GM12878 (cell line): Measurements from ENCODE around the gene RAD51B. TPM values are rescaled to one million over a fixed set of nuclear protein-coding genes. Genes with fewer than 3 reads are reported as not detected.

Source experiments
- ATAC-seq: fragments of 200-7000 bp; cut with Tn5 transposase; 3 replicates; pipeline ENCODE4 v1.9.1; 2020; ENCODE audit warnings: mild to moderate bottlenecking, moderate library complexity
- BruUV-seq: library from RNA; stranded (reverse); fragments of 400-500 nt; replicated peaks from 2 replicates; lab custom pipeline; 2021; lab: Mats Ljungman, UMichigan
- CTCF ChIA-PET: fragments of 300-600 bp; sonication (Branson Sonifier 250); formaldehyde crosslinking; extraction: SDS; loops from one replicate; lab custom pipeline; 2021; ENCODE audit warnings: inconsistent platforms; lab: Yijun Ruan, JAX
- POLR2A ChIA-PET: fragments of 350-600 bp; formaldehyde crosslinking; extraction: SDS; loops from one replicate; lab custom pipeline; 2021; ENCODE audit warnings: inconsistent platforms; lab: Charles Lee
- RAD21 ChIA-PET: fragments of 300-600 bp; sonication (Branson Sonifier 250); formaldehyde crosslinking; loops from one replicate; lab custom pipeline; 2023; ENCODE audit warnings: antibody characterized with exemption; ENCODE audit not compliant: unreplicated experiment; lab: Charles Lee
- SMC1A ChIA-PET: fragments of 300-600 bp; sonication (Branson Sonifier 250); formaldehyde crosslinking; loops from one replicate; lab custom pipeline; 2023; ENCODE audit not compliant: unreplicated experiment, uncharacterized antibody; lab: Charles Lee
- DNase-seq: peaks from one replicate; pipeline ENCODE4 v3.0.0-alpha.2; 2011; ENCODE audit warnings: low read depth, low spot score
- FAIRE-seq: peaks from 3 replicates; lab custom pipeline; 2011; peaks lifted over from hg19 to GRCh38; lab: Jason Lieb, UNC
- H2AFZ ChIP-seq: 2 replicates; pipeline ENCODE4 v1.6.0; 2011; ENCODE audit warnings: low read depth, low read length, control low read depth; ENCODE audit not compliant: control insufficient read depth
- H3K27ac ChIP-seq: 2 replicates; pipeline ENCODE4 v1.5.1; 2011; ENCODE audit warnings: control low read depth; ENCODE audit not compliant: control insufficient read depth, insufficient read depth
- H3K27me3 ChIP-seq, 2 experiments: replicated peaks in 1 of 2; 2 replicates each; pipeline versions ENCODE4 v1.6.0 to v1.6.1; 2011; ENCODE audit warnings: low read length in 1 of 2; ENCODE audit not compliant: control insufficient read depth in 2 of 2, insufficient read depth in 2 of 2
- H3K36me3 ChIP-seq, 2 experiments: 2 replicates each; pipeline ENCODE4 v1.5.1; 2011; ENCODE audit warnings: low read length in 1 of 2; ENCODE audit not compliant: control insufficient read depth in 2 of 2, insufficient read depth in 2 of 2
- H3K4me1 ChIP-seq: 2 replicates; pipeline ENCODE4 v1.6.1; 2011; ENCODE audit warnings: mild to moderate bottlenecking, low read length, moderate library complexity, mixed read lengths; ENCODE audit not compliant: control insufficient read depth, insufficient read depth
- H3K4me2 ChIP-seq: 2 replicates; pipeline ENCODE4 v1.6.0; 2011; ENCODE audit warnings: control low read depth; ENCODE audit not compliant: control insufficient read depth, insufficient read depth
- H3K4me3 ChIP-seq: fragments of 200-600 bp; sonication (generic); 2 replicates; pipeline ENCODE4 v1.5.1; 2016
- H3K79me2 ChIP-seq: 2 replicates; pipeline ENCODE4 v1.6.0; 2011; ENCODE audit warnings: low read length; ENCODE audit not compliant: control insufficient read depth, insufficient read depth
- H3K9ac ChIP-seq: 2 replicates; pipeline ENCODE4 v1.8.0; 2011; ENCODE audit warnings: low read length, control low read depth, mixed read lengths; ENCODE audit not compliant: control insufficient read depth, insufficient read depth
- H3K9me3 ChIP-seq: replicated peaks from 3 replicates; pipeline ENCODE4 v1.5.1; 2011; ENCODE audit warnings: mild to moderate bottlenecking, low read length; ENCODE audit not compliant: control insufficient read depth, insufficient read depth
- H4K20me1 ChIP-seq: 2 replicates; pipeline ENCODE4 v1.6.0; 2011; ENCODE audit not compliant: control insufficient read depth, insufficient read depth
- E4F1 ChIP-seq: fragments of 450-650 bp; IDR thresholded peaks from 2 replicates; pipeline ENCODE4 v1.6.1; 2018; ENCODE audit warnings: borderline replicate concordance, mild to moderate bottlenecking; ENCODE audit not compliant: partially characterized antibody
- ELK1 ChIP-seq: IDR thresholded peaks from 2 replicates; pipeline ENCODE4 v1.6.1; 2012; ENCODE audit warnings: low read depth, low read length, improper control_type of control experiment
- ETV6 ChIP-seq, 2 experiments: fragments of 450-650 bp in 1 of 2; IDR thresholded peaks in 1 of 2; conservative IDR thresholded peaks in 1 of 2; 2 replicates each; pipeline ENCODE4 v1.6.1; 2014; ENCODE audit warnings: antibody characterized with exemption in 1 of 2, borderline replicate concordance in 1 of 2, low read depth in 1 of 2, mild to moderate bottlenecking in 1 of 2, moderate library complexity in 1 of 2
- FOXM1 ChIP-seq: IDR thresholded peaks from 2 replicates; pipeline ENCODE4 v1.6.1; 2012; ENCODE audit warnings: low read depth, mild to moderate bottlenecking, inconsistent platforms, low read length, moderate library complexity
- HDAC2 ChIP-seq: fragments of 200-600 bp; sonication (generic); IDR thresholded peaks from 2 replicates; pipeline ENCODE4 v1.6.1; 2017
- IRF3 ChIP-seq: fragments of 450-650 bp; IDR thresholded peaks from 2 replicates; pipeline ENCODE4 v1.6.1; 2014; ENCODE audit warnings: mild to moderate bottlenecking
- MEF2A ChIP-seq: IDR thresholded peaks from 2 replicates; pipeline ENCODE4 v1.6.1; 2011; ENCODE audit warnings: low read depth, mild to moderate bottlenecking, low read length, moderate library complexity; ENCODE audit not compliant: insufficient read depth
- MXI1 ChIP-seq: fragments of 150-350 bp; IDR thresholded peaks from 2 replicates; pipeline ENCODE4 v1.6.1; 2011; ENCODE audit warnings: low read depth, mild to moderate bottlenecking, inconsistent platforms, low read length, improper control_type of control experiment
- MYB ChIP-seq: fragments of 150-350 bp; IDR thresholded peaks from 2 replicates; pipeline ENCODE4 v1.6.1; 2014; ENCODE audit warnings: mild to moderate bottlenecking, low read depth, low read length, borderline replicate concordance
- NBN ChIP-seq: fragments of 450-650 bp; IDR thresholded peaks from 2 replicates; pipeline ENCODE4 v1.6.1; 2016
- NFXL1 ChIP-seq: fragments of 450-650 bp; IDR thresholded peaks from 2 replicates; pipeline ENCODE4 v1.6.1; 2017; ENCODE audit warnings: antibody characterized with exemption, mild to moderate bottlenecking, borderline replicate concordance
- PML ChIP-seq: IDR thresholded peaks from 2 replicates; pipeline ENCODE4 v1.6.1; 2012; ENCODE audit warnings: low read length, inconsistent platforms
- RELA ChIP-seq: fragments of 450-650 bp; IDR thresholded peaks from 2 replicates; pipeline ENCODE4 v1.8.0; 2014; ENCODE audit warnings: borderline replicate concordance; ENCODE audit not compliant: partially characterized antibody
- SMC3 ChIP-seq: IDR thresholded peaks from 2 replicates; pipeline ENCODE4 v1.6.1; 2011; ENCODE audit warnings: low read length, improper control_type of control experiment, borderline replicate concordance
- SREBF2 ChIP-seq: IDR thresholded peaks from 2 replicates; pipeline ENCODE4 v1.6.1; 2012; ENCODE audit warnings: mild to moderate bottlenecking, low read length
- SUZ12 ChIP-seq: fragments of 200-600 bp; sonication (generic); IDR thresholded peaks from one replicate; pipeline ENCODE4 v1.6.1; 2018; ENCODE audit warnings: antibody characterized with exemption, mild to moderate bottlenecking; ENCODE audit not compliant: unreplicated experiment
- TAF1 ChIP-seq: IDR thresholded peaks from 2 replicates; pipeline ENCODE4 v1.6.1; 2011; ENCODE audit warnings: mild to moderate bottlenecking, low read depth, low read length, borderline replicate concordance
- TBL1XR1 ChIP-seq: IDR thresholded peaks from 2 replicates; pipeline ENCODE4 v1.6.1; 2012; ENCODE audit warnings: low read depth, low read length, improper control_type of control experiment
- ZNF24 ChIP-seq: fragments of 450-650 bp; IDR thresholded peaks from 2 replicates; pipeline ENCODE4 v1.6.1; 2017; ENCODE audit warnings: antibody characterized with exemption, mild to moderate bottlenecking
- WGBS: methylation state at CpG from one replicate; pipeline ENCODE4 v1.1.6; 2016; ENCODE audit warnings: low lambda C conversion rate; ENCODE audit not compliant: insufficient replicate concordance, insufficient coverage; ENCODE audit errors: missing lambda C conversion rate; 5-methylcytosine and 5-hydroxymethylcytosine counted together
- in situ Hi-C: fragments of 300-500 bp; cut with MboI; formaldehyde crosslinking; loops from 9 replicates; pipeline ENCODE4 v1.14.3; 2018; ENCODE audit warnings: mixed read lengths
- intact Hi-C: fragments of 100-400 bp; cut with micrococcal nuclease; formaldehyde crosslinking; loops from one replicate; pipeline ENCODE4 v1.14.2; 2022; ENCODE audit not compliant: unreplicated experiment
- polyA plus RNA-seq, 11 experiments: library from polyadenylated mRNA; depleted of rRNA in 4 of 11; unstranded in 6 of 11; stranded (reverse) in 5 of 11; fragments of >200 nt; fragmentation: Nextera tagmentation in 4 of 11; fragmentation: Illumina TruSeq in 1 of 11; extraction: Ambion mirVana in 4 of 11; extraction: Trizol in 1 of 11; gene quantifications; 1 replicate in 1 of 11; 2 replicates in 10 of 11; pipeline versions ENCODE4 v1.2.1 to v1.2.3, GENCODE V29; 2011 to 2016; ENCODE audit warnings: inconsistent platforms in 2 of 11, missing spikeins in 2 of 11, low read depth in 1 of 11
- total RNA-seq, 4 experiments: library from RNA; depleted of rRNA in 3 of 4; stranded (reverse); fragments of >200 nt in 3 of 4; fragmentation: Illumina TruSeq in 1 of 4; extraction: Trizol in 1 of 4; gene quantifications; 2 replicates each; pipeline versions ENCODE4 v1.2.1 to v1.2.3, GENCODE V29; 2013 to 2021

RAD51B gene
- total and polyA plus RNA-seq, 10 of the 15 experiments (the other 5 are each of a cell fraction or from before 2014, with no cell fraction given) = 9.8 to 26.8 (median 21.3) TPM

GRCh38 chr14:68033336-68033932 lies 213.9 kb downstream of the RAD51B start:
- DNase-seq = no peak
- TF ChIP-seq MXI1 = no peak
- no peak for TF ChIP-seq NFXL1
- TF ChIP-seq TBL1XR1 = no peak
- no peak for TF ChIP-seq SREBF2
- TF ChIP-seq E4F1 = no peak
- TF ChIP-seq TAF1 = no peak
- no peak for TF ChIP-seq FOXM1
- no peak for TF ChIP-seq MEF2A
- no peak for TF ChIP-seq HDAC2
- TF ChIP-seq PML = no peak
- TF ChIP-seq SMC3 = no peak
- TF ChIP-seq SUZ12 = no peak
- TF ChIP-seq ZNF24 = no peak
- no peak for TF ChIP-seq ELK1
- TF ChIP-seq ETV6 (conservative IDR thresholded peaks at IDR 0.05 in 1 of 2, IDR thresholded peaks at IDR 0.05 in 1 of 2; ENCODE audit: borderline replicate concordance in 1 of 2, low read depth in 1 of 2) = no peak
- no peak for TF ChIP-seq NBN
- no peak for TF ChIP-seq RELA
- TF ChIP-seq IRF3 = no peak
- no peak for TF ChIP-seq MYB
- in situ Hi-C loops (no loop called here), intact Hi-C loops (no loop called here)
- WGBS = 73% methylated on average over 2 of the region's 2 CpGs
- H3K4me2 ChIP-seq = no peak overlapping the region
- ChIA-PET RAD21 (interaction anchor here (0.6 kb wide), 1 partner anchor 791 kb away, joined by 3 read pairs; no protein-coding TSS in a partner anchor), SMC1A (interaction anchor here (0.6 to 1.8 kb wide), 2 partner anchors 22 to 122 kb away, joined by 3 read pairs; no protein-coding TSS in a partner anchor), CTCF (interaction anchor here (0.9 to 1.2 kb wide), 2 partner anchors 15 to 45 kb away, joined by 3 to 5 read pairs; no protein-coding TSS in a partner anchor), POLR2A (no interaction called here)
- no peak overlapping the region for H3K4me3 ChIP-seq
- no TSS peak for BruUV-seq
- H3K9me3 ChIP-seq = peaks cover 6% of the 10 kb centered on the region
- FAIRE-seq = no peak
- no peak overlapping the region for H3K9ac ChIP-seq
- H3K27ac ChIP-seq = no peak overlapping the region
- H3K27me3 ChIP-seq = no peaks in the 10 kb centered on the region
- no peaks in the 10 kb centered on the region for H3K4me1 ChIP-seq
- no peaks in the 10 kb centered on the region for H3K79me2 ChIP-seq
- no peaks in the 10 kb centered on the region for H4K20me1 ChIP-seq
- no peak for ATAC-seq
- H3K36me3 ChIP-seq = no peaks in the 10 kb centered on the region; a peak in 1 of 4 replicates
- H2AFZ ChIP-seq = no peak overlapping the region
